MM.1S (cell line): Measurements from ENCODE around the gene COL24A1.
"Not testable (repeated sequence)": the region's sequence is repeated elsewhere in the genome, so short reads cannot be mapped to it uniquely, and the experiment has no call there.

Experiments used
- DNase-seq: peaks from one replicate; pipeline ENCODE4 v3.0.0-alpha.2; 2015
- H2AFZ ChIP-seq: fragments of 300-600 bp; sonication (generic); 2 replicates; pipeline ENCODE4 v1.6.0; 2016; ENCODE audit warnings: antibody characterized with exemption, low read length
- H3F3A ChIP-seq: fragments of 300-600 bp; sonication (generic); 2 replicates; pipeline ENCODE4 v1.6.1; 2016; ENCODE audit warnings: mild to moderate bottlenecking, antibody characterized with exemption, low read length, moderate library complexity, mixed read lengths; ENCODE audit not compliant: insufficient read depth
- H3K27ac ChIP-seq: fragments of 300-600 bp; sonication (generic); 2 replicates; pipeline ENCODE4 v1.5.1; 2016; ENCODE audit warnings: mild to moderate bottlenecking, low read length
- H3K27me3 ChIP-seq: fragments of 300-600 bp; sonication (generic); replicated peaks from 2 replicates; pipeline ENCODE4 v1.6.0; 2016; ENCODE audit warnings: low read length; ENCODE audit not compliant: insufficient read depth
- H3K36me3 ChIP-seq: fragments of 300-600 bp; sonication (generic); replicated peaks from 2 replicates; pipeline ENCODE4 v1.6.1; 2016; ENCODE audit warnings: mild to moderate bottlenecking, low read length, mixed read lengths; ENCODE audit not compliant: insufficient read depth
- H3K4me1 ChIP-seq: fragments of 300-600 bp; sonication (generic); 2 replicates; pipeline ENCODE4 v1.6.1; 2016; ENCODE audit warnings: low read length, mixed read lengths
- H3K4me2 ChIP-seq: fragments of 300-600 bp; sonication (generic); 2 replicates; pipeline ENCODE4 v1.6.0; 2016; ENCODE audit warnings: low read depth, low read length
- H3K4me3 ChIP-seq: fragments of 300-600 bp; sonication (generic); 2 replicates; pipeline ENCODE4 v1.5.1; 2016; ENCODE audit warnings: low read length, mixed read lengths
- H3K79me2 ChIP-seq: fragments of 300-600 bp; sonication (generic); 2 replicates; pipeline ENCODE4 v1.6.1; 2016; ENCODE audit warnings: mixed run types, low read length, mixed read lengths
- H3K9ac ChIP-seq: fragments of 300-600 bp; sonication (generic); 2 replicates; pipeline ENCODE4 v1.6.1; 2016; ENCODE audit warnings: low read length, mixed read lengths
- H3K9me2 ChIP-seq: fragments of 300-600 bp; sonication (generic); replicated peaks from 2 replicates; pipeline ENCODE4 v1.6.1; 2016; ENCODE audit warnings: mild to moderate bottlenecking, low read length, mixed read lengths; ENCODE audit not compliant: insufficient read depth
- H3K9me3 ChIP-seq: fragments of 300-600 bp; sonication (generic); replicated peaks from 2 replicates; pipeline ENCODE4 v1.6.1; 2016; ENCODE audit warnings: mild to moderate bottlenecking, low read length, mixed read lengths; ENCODE audit not compliant: insufficient read depth
- H4K20me1 ChIP-seq: fragments of 300-600 bp; sonication (generic); 2 replicates; pipeline ENCODE4 v1.6.1; 2016; ENCODE audit warnings: mild to moderate bottlenecking, low read length, moderate library complexity, mixed read lengths; ENCODE audit not compliant: insufficient read depth
- CTCF ChIP-seq: fragments of 300-600 bp; sonication (generic); IDR thresholded peaks from 2 replicates; pipeline ENCODE4 v1.5.1; 2016; ENCODE audit warnings: antibody characterized with exemption, low read length, mixed read lengths
- EZH2 ChIP-seq: fragments of 300-600 bp; sonication (generic); optimal IDR thresholded peaks from 2 replicates; pipeline ENCODE3; 2017; ENCODE audit warnings: low read depth, mild to moderate bottlenecking, antibody characterized with exemption, low read length, mixed read lengths
- EZH2phosphoT487 ChIP-seq: fragments of 300-600 bp; sonication (generic); IDR thresholded peaks from 2 replicates; pipeline ENCODE4 v1.6.1; 2018; ENCODE audit warnings: antibody characterized with exemption, low read length

COL24A1 gene

GRCh38 chr1:85799737-85800136 lies 356.8 kb downstream of the COL24A1 start:
- Histone ChIP-seq H3K4me1 (no peaks in the 10 kb centered on the region), H3K27ac (no peak overlapping the region)

GRCh38 chr1:85798419-85798818 lies 358.2 kb downstream of the COL24A1 start:
- Histone ChIP-seq H2AFZ (no peak overlapping the region), H3K9me3 (no peaks in the 10 kb centered on the region), H3K4me3 (no peak overlapping the region), H3K9me2 (no peaks in the 10 kb centered on the region), H3K27me3 (no peaks in the 10 kb centered on the region), H4K20me1 (no peaks in the 10 kb centered on the region), H3K27ac (no peak overlapping the region), H3K79me2 (no peaks in the 10 kb centered on the region), H3K4me2 (no peak overlapping the region), H3K4me1 (no peaks in the 10 kb centered on the region), H3K9ac (no peak overlapping the region), H3K36me3 (no peaks in the 10 kb centered on the region), H3F3A (no peaks in the 10 kb centered on the region)
- TF ChIP-seq EZH2 (no peak), EZH2phosphoT487 (no peak), CTCF (no peak)
- DNase-seq: no peak

More at GRCh38 chr1:85799737-85800136, 356.8 kb downstream of the COL24A1 start:
- H3K4me2 ChIP-seq: no peak overlapping the region
- H3K9ac ChIP-seq: no peak overlapping the region
- no peak overlapping the region for H3K4me3 ChIP-seq
- H3K27me3 ChIP-seq: no peaks in the 10 kb centered on the region
- H3K9me2 ChIP-seq: no peaks in the 10 kb centered on the region
- H3F3A ChIP-seq: no peaks in the 10 kb centered on the region
- no peaks in the 10 kb centered on the region for H4K20me1 ChIP-seq
- no peaks in the 10 kb centered on the region for H3K79me2 ChIP-seq
- H3K36me3 ChIP-seq: no peaks in the 10 kb centered on the region; the same call in 1 of the 2 replicates
- TF ChIP-seq CTCF (no peak), EZH2 (no peak), EZH2phosphoT487 (no peak)
- no peak for DNase-seq
- no peaks in the 10 kb centered on the region for H3K9me3 ChIP-seq
- no peak overlapping the region for H2AFZ ChIP-seq

- DNase-seq, H3K4me3 ChIP-seq, H3K79me2 ChIP-seq, H3K9me3 ChIP-seq, H3K4me2 ChIP-seq, H3K36me3 ChIP-seq, H3K9ac ChIP-seq, H3K9me2 ChIP-seq, H3F3A ChIP-seq, H3K27ac ChIP-seq, H3K27me3 ChIP-seq, H2AFZ ChIP-seq, H3K4me1 ChIP-seq, H4K20me1 ChIP-seq: not testable (repeated sequence)
Measured at GRCh38 chr1:85777021-85777420, 379.6 kb downstream of the COL24A1 start.

- H3K27ac ChIP-seq: no peak overlapping the region
- H3K4me3 ChIP-seq: no peak overlapping the region
- H3K36me3 ChIP-seq: no peaks in the 10 kb centered on the region
- no peaks in the 10 kb centered on the region for H3K9me2 ChIP-seq
- no peaks in the 10 kb centered on the region for H3K79me2 ChIP-seq
- no peak overlapping the region for H3K4me2 ChIP-seq
- no peaks in the 10 kb centered on the region for H3K27me3 ChIP-seq
- DNase-seq: no peak
- TF ChIP-seq CTCF: no peak
- no peak for TF ChIP-seq EZH2
- no peak for TF ChIP-seq EZH2phosphoT487
- no peaks in the 10 kb centered on the region for H3K4me1 ChIP-seq
- no peaks in the 10 kb centered on the region for H3F3A ChIP-seq
- no peaks in the 10 kb centered on the region for H3K9me3 ChIP-seq
- no peak overlapping the region for H2AFZ ChIP-seq
- H3K9ac ChIP-seq: no peak overlapping the region
- H4K20me1 ChIP-seq: no peaks in the 10 kb centered on the region
Measured at GRCh38 chr1:85762804-85763203, 393.8 kb downstream of the COL24A1 start.
